ENCODE data around the gene KLKB1.
"Not testable (repeated sequence)": the region's sequence is repeated elsewhere in the genome, so short reads cannot be mapped to it uniquely, and the experiment has no call there.

KLKB1 gene

GRCh38 chr4:186265683-186266652, 38.7 kb downstream of the KLKB1 start, which contains the start of gene F11:
Gene F11 (plus strand): TSS chr4:186266189. CDS start chr4:186267137, 948 bp downstream.
- no peak for DNase-seq

GRCh38 chr4:186266729-186267456, 39.6 kb downstream of the KLKB1 start:
- no peak for DNase-seq

GRCh38 chr4:186271081-186271678, 43.9 kb downstream of the KLKB1 start:
- DNase-seq = no peak

DNA sequence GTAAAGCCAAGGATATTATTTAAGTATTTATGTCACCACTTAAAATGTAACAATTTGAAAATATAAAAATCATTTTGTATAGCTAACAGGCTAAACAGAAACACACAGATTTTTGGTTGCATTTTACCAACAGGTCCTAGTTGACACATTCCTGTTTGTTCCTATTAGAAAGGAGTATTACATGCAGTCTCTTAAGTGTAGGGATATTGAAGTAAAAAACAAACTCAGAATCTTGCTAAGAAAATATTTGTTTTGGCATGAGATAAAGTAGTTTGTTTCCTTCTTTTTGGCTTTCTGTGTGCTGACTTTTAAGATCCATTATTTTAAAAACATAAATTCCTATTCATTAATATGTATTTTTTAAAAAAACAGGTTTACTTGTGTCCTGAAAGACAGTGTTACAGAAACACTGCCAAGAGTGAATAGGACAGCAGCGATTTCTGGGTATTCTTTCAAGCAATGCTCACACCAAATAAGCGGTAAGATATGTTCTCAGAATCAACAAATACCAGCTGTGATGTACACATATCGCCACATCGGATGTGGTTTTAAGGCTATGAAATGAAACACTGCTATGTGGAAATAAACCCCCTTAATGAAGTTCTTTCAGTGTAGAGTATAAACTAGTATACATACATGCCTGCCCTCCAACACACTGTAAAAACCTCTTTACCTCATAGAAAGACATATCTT, 45.5 kb downstream of the KLKB1 start:
- no peak for DNase-seq

DNA sequence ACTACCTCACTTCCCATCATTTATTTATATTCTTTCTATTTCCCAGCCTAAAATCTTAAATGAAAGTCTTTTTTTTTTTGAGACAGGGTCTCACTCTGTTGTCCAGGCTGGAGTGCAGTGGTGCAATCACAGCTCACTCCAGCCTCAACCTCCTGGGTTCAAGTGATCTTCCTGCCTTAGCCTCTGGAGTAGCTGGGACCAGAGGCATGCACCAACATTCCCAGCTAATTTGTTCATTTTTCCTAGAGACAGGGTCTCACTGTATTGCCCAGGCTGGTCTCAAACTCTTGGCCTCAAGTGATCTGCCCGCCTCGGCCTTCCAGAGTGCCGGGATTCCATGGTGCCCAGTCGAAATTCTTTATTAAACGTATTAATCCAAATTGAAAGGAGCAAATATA, 46.1 kb downstream of the KLKB1 start:
- DNase-seq = not testable (repeated sequence)

DNA sequence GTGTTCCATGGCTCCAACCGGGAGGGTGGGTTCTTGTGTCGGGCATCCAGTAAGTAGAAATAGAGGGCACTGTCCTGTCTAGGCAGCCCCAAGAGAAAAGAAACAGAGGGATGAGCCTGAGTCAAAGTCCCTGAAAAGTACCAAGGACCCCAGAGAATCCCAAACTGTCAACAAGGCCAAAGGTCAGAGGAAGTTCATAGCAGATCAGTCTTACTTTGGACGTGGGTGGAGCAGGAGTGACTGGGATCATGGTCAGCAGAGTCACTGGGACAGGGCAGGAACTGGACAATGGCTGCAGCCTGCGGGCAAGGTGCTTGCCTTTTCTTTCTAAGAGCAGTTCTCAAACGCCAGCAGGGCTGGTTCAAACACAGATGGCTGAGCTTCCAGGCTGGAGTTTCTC, 56.0 kb downstream of the KLKB1 start:
- no peak for DNase-seq

DNA sequence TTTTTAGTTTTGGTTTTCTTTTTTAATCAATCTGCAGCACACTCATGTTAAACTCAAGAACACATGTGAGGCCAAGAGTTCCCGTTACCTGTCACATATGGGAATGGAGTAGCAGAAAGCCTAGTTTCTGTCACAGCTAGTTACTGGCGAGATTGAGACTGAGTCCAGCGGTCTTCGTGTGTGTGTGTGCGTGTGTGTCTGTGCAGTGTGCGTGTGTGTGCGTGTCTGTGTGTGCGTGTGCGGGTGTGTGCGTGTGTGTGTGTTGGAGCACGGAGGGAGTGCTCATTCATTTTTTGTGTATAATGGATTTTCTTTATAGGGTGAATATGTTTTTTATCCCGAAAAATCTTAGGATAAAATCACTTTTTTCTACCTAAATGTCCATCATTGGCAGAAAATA, 57.8 kb downstream of the KLKB1 start:
- no peak for DNase-seq

GRCh38 chr4:186286581-186286980, 59.3 kb downstream of the KLKB1 start:
- no peak for DNase-seq

GRCh38 chr4:186291256-186291890, 64.1 kb downstream of the KLKB1 start:
- DNase-seq = no peak

- DNase-seq = no peak
These were observed 66.9 kb downstream of the KLKB1 start for GRCh38 chr4:186294160-186294559.

GRCh38 chr4:186296481-186296880, 69.2 kb downstream of the KLKB1 start:
- no peak for DNase-seq

DNA sequence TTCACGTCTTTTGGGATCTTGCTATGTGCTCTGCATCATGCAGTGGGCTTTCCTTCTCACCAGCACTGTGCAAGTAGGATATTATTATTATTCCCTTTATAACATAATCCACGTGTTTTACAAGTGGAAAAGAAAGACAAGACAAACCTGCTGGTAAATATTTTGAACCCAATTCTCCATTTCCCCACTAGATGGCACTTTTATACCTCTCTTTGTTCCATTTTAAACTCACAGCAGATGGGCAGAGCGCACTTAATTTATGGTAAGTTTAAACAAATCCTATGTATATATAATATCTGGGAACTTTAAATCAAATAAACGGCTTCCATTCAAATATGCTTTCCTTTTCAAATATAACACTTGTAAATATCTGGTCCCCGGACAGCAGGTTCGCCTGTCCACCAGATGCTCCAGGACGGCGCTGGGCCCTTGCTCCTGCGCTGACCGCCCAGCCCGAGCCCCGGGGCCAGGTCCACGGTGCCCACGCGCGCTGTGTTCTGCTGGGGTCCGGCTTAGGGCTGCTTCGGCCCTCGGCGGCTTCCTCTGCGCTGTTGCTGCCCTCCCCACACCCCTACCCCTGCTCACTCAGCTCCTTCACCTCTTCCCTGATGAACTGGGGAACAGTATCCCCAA, 69.8 kb downstream of the KLKB1 start:
- peak in 1 of 2 donors; percentile 21 for DNase-seq

DNA sequence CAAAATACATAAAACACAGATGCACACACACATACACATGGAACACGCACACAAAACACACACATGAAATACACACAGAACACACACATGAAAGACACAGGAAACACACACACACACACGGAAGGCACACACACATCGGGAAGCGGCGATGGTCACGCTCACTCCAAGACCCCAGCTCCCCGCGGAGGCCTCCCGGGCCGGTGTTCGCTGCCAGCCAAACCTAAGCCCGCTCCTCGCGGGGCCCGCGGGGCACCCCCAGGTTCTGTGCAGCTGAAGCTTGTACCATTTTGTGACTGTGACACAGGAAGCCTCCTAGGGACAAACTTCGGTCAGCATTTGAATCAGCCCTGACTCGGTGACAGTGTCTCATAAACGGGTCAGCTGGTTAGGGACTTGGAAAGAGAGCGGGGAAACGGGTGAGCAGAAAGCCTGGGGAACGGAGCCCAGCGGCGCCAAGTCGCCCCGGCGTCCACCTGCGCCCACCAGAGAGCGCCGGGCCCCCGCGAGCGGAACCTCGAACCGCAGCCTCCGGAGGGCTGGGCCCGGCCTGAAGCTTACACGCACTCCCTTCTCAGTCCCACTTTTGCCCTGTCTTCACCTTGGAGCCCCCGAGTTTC, 70.8 kb downstream of the KLKB1 start:
- no peak for DNase-seq

- no peak for DNase-seq
These were observed 72.0 kb downstream of the KLKB1 start for GRCh38 chr4:186299291-186299690.

DNA sequence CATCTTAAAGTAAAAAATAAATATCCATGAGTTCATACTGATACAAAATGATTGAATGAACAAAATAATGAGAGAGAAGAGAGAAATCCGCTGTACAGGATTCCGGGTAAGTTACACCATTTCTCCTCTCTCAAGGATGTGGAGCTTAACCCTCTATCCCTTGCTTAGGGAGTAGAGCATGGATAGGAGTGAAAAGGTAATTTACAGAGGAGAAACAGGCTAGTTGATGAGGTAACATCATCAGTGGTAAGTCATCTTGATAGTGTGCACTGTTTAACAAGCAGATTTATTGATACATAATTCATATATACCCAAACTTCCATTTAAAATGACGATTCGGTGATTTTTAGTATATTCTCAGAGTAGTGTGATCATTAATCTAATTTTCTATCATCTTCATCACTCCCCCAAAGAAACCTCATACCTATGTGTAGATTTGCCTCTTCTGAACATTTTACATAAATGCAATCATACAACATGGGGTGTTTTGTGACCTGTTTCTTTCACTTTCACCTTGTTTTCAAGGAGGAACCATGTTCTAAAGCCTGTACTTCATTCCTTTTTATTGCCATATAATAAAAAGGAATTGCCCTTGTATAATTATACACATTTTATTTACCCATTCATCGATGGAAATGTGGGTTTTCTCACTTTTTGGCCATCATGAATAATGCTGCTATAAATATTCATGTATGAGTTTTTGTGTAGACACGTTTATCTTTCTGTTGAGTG, 73.5 kb downstream of the KLKB1 start:
- no peak for DNase-seq

GRCh38 chr4:186304216-186304615, 76.9 kb downstream of the KLKB1 start:
- no peak for DNase-seq

- DNase-seq = no peak
These were observed 77.7 kb downstream of the KLKB1 start for GRCh38 chr4:186304866-186305505.

DNA sequence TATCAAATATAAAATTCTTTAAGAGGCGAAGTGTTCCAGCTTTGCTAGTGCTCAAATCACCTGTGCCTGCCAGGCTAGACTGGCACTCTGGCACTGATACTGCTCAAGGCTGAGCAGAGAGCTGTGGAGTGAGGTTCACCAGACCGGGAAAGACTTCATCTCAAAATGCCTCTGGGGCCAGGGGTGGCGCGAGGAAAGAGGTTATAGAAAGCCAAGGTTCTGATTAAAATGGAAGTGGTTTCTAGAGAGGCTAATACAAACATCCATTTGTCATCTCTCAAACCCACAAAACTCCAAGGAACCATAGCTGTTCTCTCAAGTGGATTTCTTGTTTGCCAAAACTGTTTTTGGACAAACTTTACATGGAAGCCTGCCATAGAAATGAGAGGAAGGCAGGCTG, 80.2 kb downstream of the KLKB1 start:
- DNase-seq = no peak

DNA sequence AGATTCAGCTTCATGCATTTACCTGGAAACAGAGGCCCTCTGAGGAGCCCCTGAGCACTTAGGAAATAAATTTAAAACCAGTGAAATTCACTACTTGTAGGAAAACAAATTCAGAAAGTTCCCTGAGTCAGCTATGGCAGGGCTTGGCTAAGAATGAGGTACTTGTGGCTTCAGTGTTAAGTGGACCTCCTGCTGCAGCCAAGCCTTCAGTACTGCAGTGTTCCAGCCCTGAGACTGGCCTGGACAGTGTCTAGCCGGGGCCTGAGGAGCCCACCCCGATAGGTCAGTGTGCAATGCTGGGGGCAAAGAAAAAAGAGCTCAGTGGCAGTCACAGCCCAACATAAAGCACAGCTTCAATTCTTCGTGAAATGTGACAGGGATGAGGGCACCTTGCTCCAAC, 80.6 kb downstream of the KLKB1 start:
- DNase-seq = no peak

All from CD4-positive, alpha-beta T cell treated with Interleukin-4 for 1 hour (primary cell).